Activated T-helper 17 cell treated with anti-CD3 and anti-CD28 coated beads, Interleukin-2, amount 50 U/mL, for 72 hours (primary cell): ENCODE measurements around the gene FOCAD. TPM values are rescaled to one million over a fixed set of nuclear protein-coding genes. Genes with fewer than 3 reads are reported as not detected.
A peak's percentile ranks its signal among the peaks of the same experiment; 100 is the strongest.

Experiments
- ATAC-seq: fragments of 150-1000 bp; cut with Tn5 transposase; replicated peaks from 2 replicates; pipeline ENCODE4 v1.10.0; 2021; ENCODE audit warnings: mild to moderate bottlenecking, moderate library complexity
- H3K27ac Mint-ChIP-seq: one replicate; pipeline ENCODE4 v1.8.0; 2022; ENCODE audit warnings: mixed read lengths
- H3K27me3 Mint-ChIP-seq: one replicate; pipeline ENCODE4 v1.8.0; 2022; ENCODE audit warnings: mixed read lengths
- H3K36me3 Mint-ChIP-seq: one replicate; pipeline ENCODE4 v1.8.0; 2022; ENCODE audit warnings: low read depth, mild to moderate bottlenecking, mixed read lengths
- H3K4me1 Mint-ChIP-seq: one replicate; pipeline ENCODE4 v1.8.0; 2022; ENCODE audit warnings: mixed read lengths
- H3K4me3 Mint-ChIP-seq: one replicate; pipeline ENCODE4 v1.8.0; 2022; ENCODE audit warnings: mild to moderate bottlenecking, mixed read lengths
- H3K9me3 Mint-ChIP-seq: one replicate; pipeline ENCODE4 v1.8.0; 2022; ENCODE audit warnings: mixed read lengths
- total RNA-seq, 2 donors: library from RNA; stranded (reverse); gene quantifications; one replicate each; pipeline ENCODE4 v1.2.3, GENCODE V29; 2022

FOCAD gene
- total RNA-seq, 2 donors from 2014 or later: 21.6 to 33.8 TPM

- peak; percentile 40 for ATAC-seq
- Mint-ChIP-seq H3K27ac (no peak overlapping the region), H3K4me3 (no peak overlapping the region), H3K36me3 (no peaks in the 10 kb centered on the region), H3K9me3 (no peaks in the 10 kb centered on the region), H3K4me1 (no peaks in the 10 kb centered on the region), H3K27me3 (no peaks in the 10 kb centered on the region)
Measured at GRCh38 chr9:20835377-20836286, 151.6 kb downstream of the FOCAD start.

- no peak for ATAC-seq
- no peaks in the 10 kb centered on the region for H3K9me3 Mint-ChIP-seq
- no peak overlapping the region for H3K4me3 Mint-ChIP-seq
- H3K27ac Mint-ChIP-seq: no peak overlapping the region
- no peaks in the 10 kb centered on the region for H3K4me1 Mint-ChIP-seq
- peaks cover 7% of the 10 kb centered on the region for H3K36me3 Mint-ChIP-seq
- H3K27me3 Mint-ChIP-seq: no peaks in the 10 kb centered on the region
Measured at GRCh38 chr9:20837166-20837565, 153.1 kb downstream of the FOCAD start.

GRCh38 chr9:20838218-20838617 lies 154.2 kb downstream of the FOCAD start:
- Mint-ChIP-seq H3K27ac (no peak overlapping the region), H3K9me3 (no peaks in the 10 kb centered on the region), H3K27me3 (no peaks in the 10 kb centered on the region), H3K4me3 (no peak overlapping the region), H3K4me1 (no peaks in the 10 kb centered on the region), H3K36me3 (peaks cover 7% of the 10 kb centered on the region)
- ATAC-seq: no peak

GRCh38 chr9:20844916-20845315 lies 160.9 kb downstream of the FOCAD start:
- H3K27me3 Mint-ChIP-seq: no peaks in the 10 kb centered on the region
- no peak overlapping the region for H3K4me3 Mint-ChIP-seq
- H3K9me3 Mint-ChIP-seq: no peaks in the 10 kb centered on the region
- H3K36me3 Mint-ChIP-seq: peaks cover 7% of the 10 kb centered on the region
- no peak for ATAC-seq
- peaks cover 5% of the 10 kb centered on the region for H3K4me1 Mint-ChIP-seq
- H3K27ac Mint-ChIP-seq: no peak overlapping the region

GRCh38 chr9:20848490-20848889 lies 164.4 kb downstream of the FOCAD start:
- peaks cover 5% of the 10 kb centered on the region for H3K4me1 Mint-ChIP-seq
- H3K27me3 Mint-ChIP-seq: no peaks in the 10 kb centered on the region
- no peak overlapping the region for H3K27ac Mint-ChIP-seq
- ATAC-seq: no peak
- H3K4me3 Mint-ChIP-seq: no peak overlapping the region
- no peaks in the 10 kb centered on the region for H3K36me3 Mint-ChIP-seq
- no peaks in the 10 kb centered on the region for H3K9me3 Mint-ChIP-seq

- H3K27me3 Mint-ChIP-seq: no peaks in the 10 kb centered on the region
- H3K4me3 Mint-ChIP-seq: no peak overlapping the region
- no peak overlapping the region for H3K27ac Mint-ChIP-seq
- ATAC-seq: no peak
- H3K9me3 Mint-ChIP-seq: peaks cover 14% of the 10 kb centered on the region
- H3K4me1 Mint-ChIP-seq: no peaks in the 10 kb centered on the region
- peaks cover 7% of the 10 kb centered on the region for H3K36me3 Mint-ChIP-seq
Measured at GRCh38 chr9:20853866-20854265, 169.8 kb downstream of the FOCAD start.

GRCh38 chr9:20854444-20854843 lies 170.4 kb downstream of the FOCAD start:
- Mint-ChIP-seq H3K4me1 (no peaks in the 10 kb centered on the region), H3K27me3 (no peaks in the 10 kb centered on the region), H3K27ac (no peak overlapping the region), H3K4me3 (no peak overlapping the region), H3K36me3 (peaks cover 7% of the 10 kb centered on the region), H3K9me3 (peaks cover 14% of the 10 kb centered on the region)
- no peak for ATAC-seq

DNA sequence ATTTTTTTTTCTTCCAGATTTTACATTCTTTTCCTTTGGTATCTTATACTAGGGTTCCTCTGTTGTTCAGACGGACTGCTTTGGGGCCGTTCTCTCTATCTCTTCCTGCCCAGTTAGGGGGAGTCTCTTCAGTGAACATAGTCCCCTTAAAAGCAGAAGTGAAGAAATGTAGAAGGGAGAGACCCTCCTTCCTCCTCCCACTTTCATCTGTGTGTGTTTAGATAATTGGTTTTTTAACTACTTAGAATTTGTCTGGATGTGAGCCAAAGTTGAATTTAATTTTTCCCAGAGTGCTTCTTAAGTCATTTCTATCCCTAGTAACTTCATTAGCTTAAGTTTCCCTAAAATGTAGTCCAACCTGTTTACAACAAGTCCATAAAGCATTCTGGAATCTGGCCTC lies 179.9 kb downstream of the FOCAD start:
- ATAC-seq: no peak
- Mint-ChIP-seq H3K27me3 (no peaks in the 10 kb centered on the region), H3K9me3 (no peaks in the 10 kb centered on the region)

GRCh38 chr9:20865347-20865746 lies 181.3 kb downstream of the FOCAD start:
- peak; percentile 44 for ATAC-seq
- Mint-ChIP-seq H3K4me3 (no peak overlapping the region), H3K9me3 (no peaks in the 10 kb centered on the region), H3K27me3 (no peaks in the 10 kb centered on the region), H3K4me1 (no peaks in the 10 kb centered on the region), H3K27ac (no peak overlapping the region), H3K36me3 (peaks cover 16% of the 10 kb centered on the region)

More for the DNA sequence above, 179.9 kb downstream of the FOCAD start:
- Mint-ChIP-seq H3K4me3 (no peak overlapping the region), H3K36me3 (peaks cover 16% of the 10 kb centered on the region), H3K4me1 (no peaks in the 10 kb centered on the region), H3K27ac (no peak overlapping the region)

GRCh38 chr9:20870115-20870514 lies 186.1 kb downstream of the FOCAD start:
- Mint-ChIP-seq H3K27me3 (no peaks in the 10 kb centered on the region), H3K27ac (no peak overlapping the region), H3K4me1 (peaks cover 5% of the 10 kb centered on the region), H3K9me3 (no peaks in the 10 kb centered on the region), H3K4me3 (no peak overlapping the region), H3K36me3 (peaks cover 12% of the 10 kb centered on the region)
- no peak for ATAC-seq

GRCh38 chr9:20872340-20872977 lies 188.4 kb downstream of the FOCAD start:
- Mint-ChIP-seq H3K9me3 (no peaks in the 10 kb centered on the region), H3K27ac (no peak overlapping the region), H3K4me3 (no peak overlapping the region), H3K36me3 (peaks cover 7% of the 10 kb centered on the region), H3K4me1 (peaks cover 5% of the 10 kb centered on the region), H3K27me3 (no peaks in the 10 kb centered on the region)
- ATAC-seq: no peak

GRCh38 chr9:20873240-20873865 lies 189.3 kb downstream of the FOCAD start:
- Mint-ChIP-seq H3K9me3 (no peaks in the 10 kb centered on the region), H3K27ac (no peak overlapping the region), H3K4me1 (peaks cover 5% of the 10 kb centered on the region), H3K27me3 (no peaks in the 10 kb centered on the region), H3K4me3 (no peak overlapping the region), H3K36me3 (peaks cover 7% of the 10 kb centered on the region)
- no peak for ATAC-seq

DNA sequence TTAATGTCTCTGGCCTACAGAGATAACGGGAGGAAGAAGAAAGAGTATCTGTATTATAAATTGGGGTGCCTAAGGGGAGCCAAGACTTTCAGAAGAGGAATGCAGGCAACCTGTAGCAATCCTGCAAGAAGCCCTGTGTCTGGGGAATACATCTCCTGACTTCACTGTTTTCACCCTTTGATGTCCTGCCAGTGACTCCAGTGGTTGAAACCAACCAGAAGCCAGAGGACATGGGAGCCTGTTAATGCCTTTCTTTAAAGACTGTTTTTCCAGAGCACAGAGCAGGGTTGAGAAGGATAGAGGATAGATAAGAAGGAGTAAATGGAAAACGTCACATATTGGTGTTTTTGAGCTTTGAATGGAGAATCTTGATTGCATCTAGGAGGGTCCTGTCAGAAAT lies 196.2 kb downstream of the FOCAD start:
- Mint-ChIP-seq H3K4me1 (no peaks in the 10 kb centered on the region), H3K36me3 (no peaks in the 10 kb centered on the region), H3K27me3 (no peaks in the 10 kb centered on the region), H3K4me3 (no peak overlapping the region), H3K27ac (no peak overlapping the region), H3K9me3 (no peaks in the 10 kb centered on the region)
- ATAC-seq: no peak

GRCh38 chr9:20880675-20881074 lies 196.6 kb downstream of the FOCAD start:
- Mint-ChIP-seq H3K4me1 (no peaks in the 10 kb centered on the region), H3K4me3 (no peak overlapping the region), H3K27me3 (no peaks in the 10 kb centered on the region), H3K36me3 (no peaks in the 10 kb centered on the region), H3K9me3 (no peaks in the 10 kb centered on the region), H3K27ac (no peak overlapping the region)
- ATAC-seq: no peak
